ENCODE measurements around the gene SPTLC3.

SPTLC3 gene

DNA sequence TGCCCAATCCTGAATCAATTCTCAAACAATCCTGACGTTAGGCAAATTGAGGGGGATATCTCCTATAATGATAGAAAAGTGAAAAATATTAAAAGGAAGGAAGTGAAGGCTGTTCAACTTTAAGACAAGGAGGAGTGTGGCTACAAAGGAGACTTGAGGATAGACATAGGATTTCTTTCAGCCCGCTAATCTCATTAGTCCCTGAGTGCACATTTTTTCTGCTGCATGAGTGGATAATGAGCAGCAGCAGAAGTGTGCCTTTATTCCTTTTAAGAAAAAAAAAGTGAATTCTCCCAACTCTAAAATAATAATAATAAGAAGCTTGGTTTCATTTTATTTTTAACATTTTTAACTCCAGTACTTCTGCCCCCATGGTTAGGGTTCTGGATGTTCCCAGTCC is 102.0 kb downstream of the SPTLC3 start:
- Mint-ChIP-seq H3K36me3 (ENCODE audit: low read depth) (no peaks in the 10 kb centered on the region), H3K4me3 (no peak overlapping the region), H3K27me3 (ENCODE audit: low read depth) (no peaks in the 10 kb centered on the region), H3K27ac (no peak overlapping the region), H3K4me1 (ENCODE audit: low read depth) (no peaks in the 10 kb centered on the region), H3K9me3 (no peaks in the 10 kb centered on the region)

GRCh38 chr20:13111249-13111911 is 102.6 kb downstream of the SPTLC3 start:
- no peaks in the 10 kb centered on the region for H3K4me1 Mint-ChIP-seq (ENCODE audit: low read depth)
- H3K36me3 Mint-ChIP-seq (ENCODE audit: low read depth): no peaks in the 10 kb centered on the region
- H3K27ac Mint-ChIP-seq: no peak overlapping the region
- H3K9me3 Mint-ChIP-seq: no peaks in the 10 kb centered on the region
- no peaks in the 10 kb centered on the region for H3K27me3 Mint-ChIP-seq (ENCODE audit: low read depth)
- H3K4me3 Mint-ChIP-seq: no peak overlapping the region

DNA sequence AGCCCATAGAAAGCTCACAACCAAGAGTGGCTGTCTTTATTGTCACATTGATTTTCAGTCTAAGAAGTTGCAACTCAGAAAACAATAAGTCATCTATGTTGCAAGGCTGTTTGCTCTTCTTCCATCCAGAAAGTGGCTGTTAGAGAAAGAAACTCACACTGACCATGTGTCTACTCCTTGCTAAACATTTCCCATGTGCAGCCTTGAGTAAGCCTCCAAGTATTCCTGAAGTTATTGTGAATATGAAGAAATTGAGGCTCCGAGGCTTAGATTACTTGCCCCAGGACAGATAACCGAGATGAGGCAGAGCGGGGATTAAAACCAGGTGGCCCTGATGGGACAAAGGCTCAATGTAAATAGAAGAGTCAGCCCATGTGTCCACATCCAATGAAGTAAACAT is 105.0 kb downstream of the SPTLC3 start:
- H3K27ac Mint-ChIP-seq: no peak overlapping the region
- no peaks in the 10 kb centered on the region for H3K4me1 Mint-ChIP-seq (ENCODE audit: low read depth)
- no peak overlapping the region for H3K4me3 Mint-ChIP-seq
- H3K27me3 Mint-ChIP-seq (ENCODE audit: low read depth): no peaks in the 10 kb centered on the region
- H3K36me3 Mint-ChIP-seq (ENCODE audit: low read depth): no peaks in the 10 kb centered on the region
- no peaks in the 10 kb centered on the region for H3K9me3 Mint-ChIP-seq

- H3K4me3 Mint-ChIP-seq: no peak overlapping the region
- no peaks in the 10 kb centered on the region for H3K4me1 Mint-ChIP-seq (ENCODE audit: low read depth)
- no peaks in the 10 kb centered on the region for H3K9me3 Mint-ChIP-seq
Observed at GRCh38 chr20:13117200-13117599, 108.4 kb downstream of the SPTLC3 start.

GRCh38 chr20:13118676-13119075 is 109.9 kb downstream of the SPTLC3 start:
- H3K4me3 Mint-ChIP-seq: no peak overlapping the region
- peaks cover 5% of the 10 kb centered on the region for H3K27me3 Mint-ChIP-seq (ENCODE audit: low read depth)
- H3K36me3 Mint-ChIP-seq (ENCODE audit: low read depth): no peaks in the 10 kb centered on the region
- no peaks in the 10 kb centered on the region for H3K9me3 Mint-ChIP-seq
- no peaks in the 10 kb centered on the region for H3K4me1 Mint-ChIP-seq (ENCODE audit: low read depth)
- no peak overlapping the region for H3K27ac Mint-ChIP-seq

More at GRCh38 chr20:13117200-13117599, 108.4 kb downstream of the SPTLC3 start:
- no peak overlapping the region for H3K27ac Mint-ChIP-seq
- H3K36me3 Mint-ChIP-seq (ENCODE audit: low read depth): no peaks in the 10 kb centered on the region
- peaks cover 5% of the 10 kb centered on the region for H3K27me3 Mint-ChIP-seq (ENCODE audit: low read depth)

- Mint-ChIP-seq H3K9me3 (no peaks in the 10 kb centered on the region), H3K36me3 (ENCODE audit: low read depth) (no peaks in the 10 kb centered on the region), H3K27ac (no peak overlapping the region), H3K27me3 (ENCODE audit: low read depth) (peaks cover 5% of the 10 kb centered on the region), H3K4me1 (ENCODE audit: low read depth) (no peaks in the 10 kb centered on the region), H3K4me3 (no peak overlapping the region)
Observed at GRCh38 chr20:13119583-13119982, 110.8 kb downstream of the SPTLC3 start.

- Mint-ChIP-seq H3K9me3 (no peaks in the 10 kb centered on the region), H3K36me3 (ENCODE audit: low read depth) (no peaks in the 10 kb centered on the region), H3K4me1 (ENCODE audit: low read depth) (no peaks in the 10 kb centered on the region), H3K27ac (no peak overlapping the region), H3K4me3 (no peak overlapping the region), H3K27me3 (ENCODE audit: low read depth) (peaks cover 5% of the 10 kb centered on the region)
Observed at GRCh38 chr20:13120471-13120870, 111.7 kb downstream of the SPTLC3 start.

DNA sequence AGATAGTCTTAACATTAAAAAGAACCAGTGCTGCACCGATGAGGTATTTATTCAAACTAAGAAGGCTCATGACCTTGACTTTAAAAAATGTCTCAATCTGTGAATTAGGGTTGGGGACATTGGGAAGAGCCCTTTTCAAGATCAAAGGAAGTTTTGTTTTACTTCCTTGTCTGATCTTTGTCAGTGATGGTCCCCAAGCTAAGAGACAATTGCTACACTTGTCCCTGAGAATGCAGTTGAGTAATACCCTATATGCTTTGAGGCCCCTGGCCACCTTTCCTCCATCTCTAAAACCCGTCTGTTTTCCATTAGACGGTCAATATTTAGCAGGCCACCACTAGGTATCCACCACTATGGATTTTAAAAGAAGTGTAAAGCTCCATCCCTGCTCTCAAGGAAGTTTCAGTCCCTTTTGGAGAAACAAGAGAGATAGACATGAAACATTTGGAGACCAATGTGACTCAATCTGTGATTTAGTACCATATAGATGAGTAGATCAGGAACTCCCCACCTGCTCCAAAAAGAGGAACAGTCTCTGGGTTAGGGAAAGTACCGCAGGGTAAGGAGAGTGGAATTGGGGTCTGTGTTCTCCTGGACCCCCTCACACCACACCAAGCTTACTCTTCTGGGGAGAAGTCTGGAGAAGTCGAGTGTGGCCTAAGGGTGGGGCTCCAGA is 113.2 kb downstream of the SPTLC3 start:
- Mint-ChIP-seq H3K36me3 (ENCODE audit: low read depth) (no peaks in the 10 kb centered on the region), H3K4me1 (ENCODE audit: low read depth) (no peaks in the 10 kb centered on the region), H3K27me3 (ENCODE audit: low read depth) (peaks cover 5% of the 10 kb centered on the region), H3K9me3 (no peaks in the 10 kb centered on the region), H3K27ac (no peak overlapping the region), H3K4me3 (no peak overlapping the region)

GRCh38 chr20:13125486-13125885 is 116.7 kb downstream of the SPTLC3 start:
- Mint-ChIP-seq H3K36me3 (ENCODE audit: low read depth) (no peaks in the 10 kb centered on the region), H3K4me3 (no peak overlapping the region), H3K27me3 (ENCODE audit: low read depth) (no peaks in the 10 kb centered on the region), H3K27ac (no peak overlapping the region), H3K4me1 (ENCODE audit: low read depth) (no peaks in the 10 kb centered on the region), H3K9me3 (no peaks in the 10 kb centered on the region)

DNA sequence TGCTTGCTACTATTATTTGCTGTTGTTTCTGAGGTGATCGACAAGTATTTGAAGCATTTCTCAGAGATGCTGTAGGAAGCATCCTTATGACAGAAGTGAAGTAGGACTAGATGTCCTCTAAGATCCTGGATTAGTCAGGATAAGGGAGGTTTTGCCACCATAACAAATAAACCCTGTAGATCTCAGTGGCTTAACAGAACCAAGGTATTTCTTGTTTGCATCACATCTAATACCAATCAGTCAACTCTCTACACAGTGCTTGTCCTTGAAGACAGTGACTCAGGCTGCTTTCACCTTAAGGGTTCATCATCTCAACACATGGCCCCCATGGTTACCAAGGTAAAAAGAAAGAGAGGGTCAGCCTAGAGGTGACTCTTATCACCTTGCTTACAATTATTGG is 119.4 kb downstream of the SPTLC3 start:
- Mint-ChIP-seq H3K27ac (no peak overlapping the region), H3K27me3 (ENCODE audit: low read depth) (no peaks in the 10 kb centered on the region), H3K4me3 (no peak overlapping the region), H3K36me3 (ENCODE audit: low read depth) (no peaks in the 10 kb centered on the region), H3K9me3 (no peaks in the 10 kb centered on the region), H3K4me1 (ENCODE audit: low read depth) (no peaks in the 10 kb centered on the region)

DNA sequence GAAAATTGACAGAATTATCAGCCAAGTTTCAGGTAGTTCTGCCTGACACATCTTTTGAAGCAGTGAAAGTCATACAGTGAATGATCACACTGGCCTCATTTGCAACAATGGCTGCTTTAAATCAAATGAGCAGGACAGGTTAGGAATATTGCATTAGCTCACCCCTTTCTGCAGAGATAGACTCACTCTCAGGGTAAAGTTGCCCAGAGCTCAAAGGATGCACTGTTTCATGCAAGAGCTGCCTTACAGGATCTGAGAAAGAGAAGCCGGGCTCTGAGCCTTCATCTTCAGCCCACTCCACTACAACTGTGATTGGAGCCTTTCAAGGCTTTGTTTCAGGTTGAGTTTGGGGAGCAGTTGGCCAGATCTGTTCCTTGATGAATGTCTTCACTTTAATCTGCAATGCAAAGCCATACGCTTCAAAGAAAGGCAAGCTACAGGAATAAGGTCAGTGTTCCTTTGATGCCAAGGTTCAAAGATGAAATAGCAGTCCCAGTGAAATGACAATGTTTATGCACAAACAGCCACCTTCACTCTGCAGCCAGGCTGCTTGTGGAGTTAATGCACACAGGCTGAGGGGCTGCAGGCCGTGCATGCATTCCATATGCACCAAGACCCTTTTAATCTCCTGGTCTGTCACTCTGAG is 121.4 kb downstream of the SPTLC3 start:
- Mint-ChIP-seq H3K27ac (no peak overlapping the region), H3K27me3 (ENCODE audit: low read depth) (peaks cover 3% of the 10 kb centered on the region), H3K4me3 (no peak overlapping the region), H3K9me3 (no peaks in the 10 kb centered on the region), H3K4me1 (ENCODE audit: low read depth) (no peaks in the 10 kb centered on the region), H3K36me3 (ENCODE audit: low read depth) (no peaks in the 10 kb centered on the region)

GRCh38 chr20:13130707-13131103 is 121.9 kb downstream of the SPTLC3 start:
- no peaks in the 10 kb centered on the region for H3K36me3 Mint-ChIP-seq (ENCODE audit: low read depth)
- no peaks in the 10 kb centered on the region for H3K4me1 Mint-ChIP-seq (ENCODE audit: low read depth)
- no peaks in the 10 kb centered on the region for H3K9me3 Mint-ChIP-seq
- H3K4me3 Mint-ChIP-seq: no peak overlapping the region
- H3K27ac Mint-ChIP-seq: no peak overlapping the region
- peaks cover 3% of the 10 kb centered on the region for H3K27me3 Mint-ChIP-seq (ENCODE audit: low read depth)

DNA sequence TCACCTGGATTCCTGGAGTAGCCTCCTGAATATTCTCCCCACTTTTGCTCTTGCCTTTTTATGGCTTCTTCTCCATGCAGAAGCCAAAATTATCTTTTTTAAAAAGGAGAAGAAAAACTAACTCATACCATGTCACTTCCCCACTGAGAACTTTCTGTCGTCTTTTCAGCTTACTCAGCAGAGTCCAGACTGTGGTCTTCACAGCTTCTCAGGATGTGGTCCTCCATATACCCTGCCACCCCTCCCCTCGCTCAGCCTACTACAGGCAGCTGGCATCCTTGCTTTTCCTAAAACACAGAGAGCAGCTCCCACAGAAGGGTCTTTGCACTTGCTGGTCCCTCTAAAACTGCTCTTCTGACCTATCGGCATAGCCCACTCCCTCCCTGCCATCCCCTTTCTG is 122.9 kb downstream of the SPTLC3 start:
- peaks cover 3% of the 10 kb centered on the region for H3K27me3 Mint-ChIP-seq (ENCODE audit: low read depth)
- H3K4me3 Mint-ChIP-seq: no peak overlapping the region
- no peak overlapping the region for H3K27ac Mint-ChIP-seq
- H3K36me3 Mint-ChIP-seq (ENCODE audit: low read depth): no peaks in the 10 kb centered on the region
- no peaks in the 10 kb centered on the region for H3K4me1 Mint-ChIP-seq (ENCODE audit: low read depth)
- H3K9me3 Mint-ChIP-seq: no peaks in the 10 kb centered on the region

GRCh38 chr20:13139459-13140150 is 130.8 kb downstream of the SPTLC3 start:
- Mint-ChIP-seq H3K9me3 (no peaks in the 10 kb centered on the region), H3K36me3 (ENCODE audit: low read depth) (no peaks in the 10 kb centered on the region), H3K27ac (no peak overlapping the region), H3K4me3 (no peak overlapping the region), H3K4me1 (ENCODE audit: low read depth) (peaks cover 4% of the 10 kb centered on the region), H3K27me3 (ENCODE audit: low read depth) (no peaks in the 10 kb centered on the region)

- no peak overlapping the region for H3K4me3 Mint-ChIP-seq
- H3K27me3 Mint-ChIP-seq (ENCODE audit: low read depth): no peaks in the 10 kb centered on the region
- no peaks in the 10 kb centered on the region for H3K9me3 Mint-ChIP-seq
- H3K27ac Mint-ChIP-seq: no peak overlapping the region
- peaks cover 4% of the 10 kb centered on the region for H3K4me1 Mint-ChIP-seq (ENCODE audit: low read depth)
- no peaks in the 10 kb centered on the region for H3K36me3 Mint-ChIP-seq (ENCODE audit: low read depth)
Observed at GRCh38 chr20:13140201-13140600, 131.4 kb downstream of the SPTLC3 start.

Measured in T-helper 1 cell treated with Interleukin-12 subunit alpha and Interleukin-12 subunit beta and Interleukin-4 antibody, amounts not matched to agents 30 μg/mL and 1 μg/mL, for 36 hours (primary cell).